Trophoblast cell (in vitro differentiated cells and primary cell): ENCODE results near the gene F10.
A peak's percentile ranks its signal among the peaks of the same experiment; 100 is the strongest.

ENCODE experiments used
- DNase-seq, 2 donors: peaks; one replicate each; pipeline ENCODE4 v3.0.0-alpha.2; 2016
- H2AFZ ChIP-seq: 2 replicates; pipeline ENCODE4 v1.6.1; 2013; ENCODE audit warnings: low read length, moderate library complexity, mild to moderate bottlenecking; ENCODE audit not compliant: insufficient read depth, poor library complexity
- H2AK5ac ChIP-seq: 2 replicates; pipeline ENCODE4 v1.6.1; 2013; ENCODE audit warnings: mild to moderate bottlenecking, low read length
- H2BK120ac ChIP-seq: 2 replicates; pipeline ENCODE4 v1.6.1; 2013; ENCODE audit warnings: low read length, mild to moderate bottlenecking, moderate library complexity; ENCODE audit not compliant: insufficient read depth, poor library complexity
- H2BK12ac ChIP-seq: 2 replicates; pipeline ENCODE4 v1.6.1; 2013; ENCODE audit warnings: mild to moderate bottlenecking, low read length, moderate library complexity
- H2BK5ac ChIP-seq: 2 replicates; pipeline ENCODE4 v1.6.1; 2013; ENCODE audit warnings: low read length, low read depth, moderate library complexity, mild to moderate bottlenecking; ENCODE audit not compliant: poor library complexity
- H3K14ac ChIP-seq: 2 replicates; pipeline ENCODE4 v1.6.1; 2013; ENCODE audit warnings: mild to moderate bottlenecking, low read length
- H3K18ac ChIP-seq: 2 replicates; pipeline ENCODE4 v1.6.1; 2013; ENCODE audit warnings: mild to moderate bottlenecking, low read length
- H3K23ac ChIP-seq: 2 replicates; pipeline ENCODE4 v1.6.1; 2013; ENCODE audit warnings: low read length
- H3K27ac ChIP-seq: 2 replicates; pipeline ENCODE4 v1.5.1; 2013; ENCODE audit warnings: low read depth, mild to moderate bottlenecking, inconsistent platforms, low read length, moderate library complexity
- H3K27me3 ChIP-seq: 2 replicates; pipeline ENCODE4 v1.6.1; 2013; ENCODE audit warnings: inconsistent platforms, mild to moderate bottlenecking, low read length, moderate library complexity; ENCODE audit not compliant: insufficient read depth
- H3K36me3 ChIP-seq, 2 experiments: 1 replicate in 1 of 2; 2 replicates in 1 of 2; pipeline ENCODE4 v1.6.1; 2013; ENCODE audit warnings: low read length in 2 of 2, mild to moderate bottlenecking in 2 of 2, moderate library complexity in 1 of 2; ENCODE audit not compliant: insufficient read depth in 2 of 2, control insufficient read depth in 1 of 2
- H3K4ac ChIP-seq: 2 replicates; pipeline ENCODE4 v1.6.1; 2013; ENCODE audit warnings: low read depth, mild to moderate bottlenecking, low read length, moderate library complexity
- H3K4me1 ChIP-seq, 2 experiments: 1 replicate in 1 of 2; 2 replicates in 1 of 2; pipeline ENCODE4 v1.6.1; 2013; ENCODE audit warnings: low read length in 2 of 2, mild to moderate bottlenecking in 2 of 2, moderate library complexity in 1 of 2; ENCODE audit not compliant: insufficient read depth in 2 of 2, control insufficient read depth in 1 of 2
- H3K4me2 ChIP-seq: 2 replicates; pipeline ENCODE4 v1.6.1; 2013; ENCODE audit warnings: inconsistent platforms, mild to moderate bottlenecking, low read length, moderate library complexity
- H3K4me3 ChIP-seq: 2 replicates; pipeline ENCODE4 v1.5.1; 2013; ENCODE audit warnings: mild to moderate bottlenecking, low read depth, low read length, inconsistent platforms
- H3K79me1 ChIP-seq: one replicate; pipeline ENCODE4 v1.6.1; 2013; ENCODE audit warnings: low read length
- H3K79me2 ChIP-seq: 2 replicates; pipeline ENCODE4 v1.6.1; 2013; ENCODE audit warnings: low read length, mild to moderate bottlenecking; ENCODE audit not compliant: control insufficient read depth, insufficient read depth, poor library complexity
- H3K9ac ChIP-seq: 2 replicates; pipeline ENCODE4 v1.6.1; 2013; ENCODE audit warnings: mild to moderate bottlenecking, low read length
- H3K9me3 ChIP-seq: 2 replicates; pipeline ENCODE4 v1.6.1; 2013; ENCODE audit warnings: low read depth, mild to moderate bottlenecking, control low read depth, inconsistent platforms, low read length; ENCODE audit not compliant: insufficient read depth
- H4K12ac ChIP-seq: 2 replicates; pipeline ENCODE4 v1.6.1; 2013; ENCODE audit warnings: low read depth, mild to moderate bottlenecking, low read length, moderate library complexity
- H4K8ac ChIP-seq: 2 replicates; pipeline ENCODE4 v1.6.1; 2013; ENCODE audit warnings: low read depth, mild to moderate bottlenecking, low read length, moderate library complexity
- H4K91ac ChIP-seq: one replicate; pipeline ENCODE4 v1.6.1; 2013; ENCODE audit warnings: low read depth, mild to moderate bottlenecking, low read length, moderate library complexity
- WGBS: extraction: QIAGEN DNeasy Blood & Tissue Kit; methylation state at CpG from one replicate; pipeline ENCODE4 v1.1.7; 2013; ENCODE audit warnings: missing lambda C conversion rate; ENCODE audit not compliant: insufficient read length, insufficient coverage; ENCODE audit errors: extremely low coverage; 5-methylcytosine and 5-hydroxymethylcytosine counted together

F10 gene

GRCh38 chr13:113119166-113119821, 3.3 kb upstream of the F10 start:
- Histone ChIP-seq H4K91ac (no peak overlapping the region), H4K12ac (no peak overlapping the region)
- WGBS: no CpG with 5 or more reads among the region's 16 CpGs

GRCh38 chr13:113119822-113120189, 2.8 kb upstream of the F10 start:
- Histone ChIP-seq H2BK5ac (no peak overlapping the region), H3K9ac (no peak overlapping the region), H3K79me1 (no peaks in the 10 kb centered on the region), H3K23ac (no peak overlapping the region), H3K9me3 (peaks cover 6% of the 10 kb centered on the region), H3K79me2 (no peaks in the 10 kb centered on the region), H4K12ac (no peak overlapping the region), H2BK12ac (no peak overlapping the region), H4K8ac (no peak overlapping the region), H3K14ac (no peak overlapping the region), H3K27ac (no peak overlapping the region), H3K36me3 (no peaks in the 10 kb centered on the region), H3K18ac (no peak overlapping the region), H3K4me3 (no peak overlapping the region), H2BK120ac (no peak overlapping the region), H3K4ac (no peak overlapping the region), H3K27me3 (no peaks in the 10 kb centered on the region), H4K91ac (no peak overlapping the region), H3K4me1 (peaks cover 4 to 6% of the 10 kb centered on the region in 2 experiments), H2AFZ (no peak overlapping the region), H3K4me2 (no peak overlapping the region), H2AK5ac (no peak overlapping the region)
- no CpG with 5 or more reads among the region's 7 CpGs for WGBS
- DNase-seq: no peak

More at GRCh38 chr13:113119166-113119821, 3.3 kb upstream of the F10 start:
- peak overlapping the region; percentile 38 for H3K4me3 ChIP-seq
- peaks cover 9% of the 10 kb centered on the region for H3K9me3 ChIP-seq
- H2BK12ac ChIP-seq: no peak overlapping the region
- H3K4me1 ChIP-seq: peaks cover 4 to 6% of the 10 kb centered on the region in 2 experiments
- H2BK5ac ChIP-seq: no peak overlapping the region
- no peak for DNase-seq
- H3K14ac ChIP-seq: no peak overlapping the region
- no peak overlapping the region for H3K27ac ChIP-seq
- no peak overlapping the region for H3K23ac ChIP-seq
- no peak overlapping the region for H3K18ac ChIP-seq
- H3K4ac ChIP-seq: no peak overlapping the region
- H3K79me2 ChIP-seq: no peaks in the 10 kb centered on the region
- H3K9ac ChIP-seq: no peak overlapping the region
- no peak overlapping the region for H2BK120ac ChIP-seq
- no peak overlapping the region for H2AFZ ChIP-seq
- H3K36me3 ChIP-seq: no peaks in the 10 kb centered on the region
- no peak overlapping the region for H4K8ac ChIP-seq
- H3K4me2 ChIP-seq: no peak overlapping the region
- no peaks in the 10 kb centered on the region for H3K79me1 ChIP-seq
- H3K27me3 ChIP-seq: no peaks in the 10 kb centered on the region
- H2AK5ac ChIP-seq: no peak overlapping the region

- H3K4me1 ChIP-seq: peaks cover 4 to 6% of the 10 kb centered on the region in 2 experiments
- DNase-seq: no peak
- no peak overlapping the region for H4K91ac ChIP-seq
- H3K23ac ChIP-seq: no peak overlapping the region
- no peak overlapping the region for H3K4ac ChIP-seq
- WGBS: no CpG with 5 or more reads among the region's 19 CpGs
- H3K79me2 ChIP-seq: no peaks in the 10 kb centered on the region
- no peak overlapping the region for H3K4me3 ChIP-seq
- no peak overlapping the region for H2BK5ac ChIP-seq
- no peak overlapping the region for H3K9ac ChIP-seq
- H4K8ac ChIP-seq: no peak overlapping the region
- no peak overlapping the region for H4K12ac ChIP-seq
- H3K18ac ChIP-seq: no peak overlapping the region
- H3K36me3 ChIP-seq: no peaks in the 10 kb centered on the region
- no peaks in the 10 kb centered on the region for H3K79me1 ChIP-seq
- no peak overlapping the region for H2AFZ ChIP-seq
- no peak overlapping the region for H3K14ac ChIP-seq
- H3K27ac ChIP-seq: no peak overlapping the region
- H2BK12ac ChIP-seq: no peak overlapping the region
- no peaks in the 10 kb centered on the region for H3K27me3 ChIP-seq
- H2AK5ac ChIP-seq: no peak overlapping the region
- H3K9me3 ChIP-seq: peaks cover 5% of the 10 kb centered on the region
- H2BK120ac ChIP-seq: no peak overlapping the region
- H3K4me2 ChIP-seq: no peak overlapping the region
Measured at GRCh38 chr13:113120300-113121182, 2.1 kb upstream of the F10 start.

- Histone ChIP-seq H3K36me3 (no peaks in the 10 kb centered on the region), H3K27ac (no peak overlapping the region), H3K9ac (no peak overlapping the region), H3K4me1 (peaks cover 4 to 6% of the 10 kb centered on the region in 2 experiments), H2AK5ac (no peak overlapping the region), H2BK12ac (no peak overlapping the region), H3K14ac (no peak overlapping the region), H3K79me1 (no peaks in the 10 kb centered on the region), H2BK120ac (no peak overlapping the region), H4K12ac (no peak overlapping the region), H3K18ac (no peak overlapping the region), H3K4ac (no peak overlapping the region), H3K79me2 (no peaks in the 10 kb centered on the region), H3K27me3 (no peaks in the 10 kb centered on the region), H3K4me3 (no peak overlapping the region), H4K8ac (no peak overlapping the region), H3K23ac (no peak overlapping the region), H2AFZ (no peak overlapping the region), H3K4me2 (no peak overlapping the region), H3K9me3 (peaks cover 4% of the 10 kb centered on the region), H4K91ac (no peak overlapping the region), H2BK5ac (no peak overlapping the region)
- WGBS: no CpG with 5 or more reads among the region's 24 CpGs
- no peak for DNase-seq
Measured at GRCh38 chr13:113121183-113121927, 1.2 kb upstream of the F10 start.
